Right hindlimb (tissue), 1 donor: ENCODE data around the gene DCANP1.
A peak's percentile ranks its signal among the peaks of the same experiment; 100 is the strongest.

Source experiments
- DNase-seq: peaks from one replicate; pipeline ENCODE4 v3.0.0-alpha.2; 2018

DCANP1 gene

GRCh38 chr5:135417083-135417482 is 30.1 kb downstream of the DCANP1 start:
- no peak for DNase-seq

GRCh38 chr5:135405082-135405481 is 42.1 kb downstream of the DCANP1 start:
- no peak for DNase-seq

- no peak for DNase-seq
These were observed 45.1 kb downstream of the DCANP1 start for GRCh38 chr5:135402031-135402430.

- DNase-seq: no peak
These were observed 46.3 kb downstream of the DCANP1 start for GRCh38 chr5:135400866-135401265.

GRCh38 chr5:135399794-135400542 is 47.2 kb downstream of the DCANP1 start:
- no peak for DNase-seq

GRCh38 chr5:135398855-135399793 is 48.0 kb downstream of the DCANP1 start, which contains the start of gene MACROH2A1:
Gene MACROH2A1 (minus strand): TSS chr5:135399231. CDS start chr5:135389093, 10,138 bp downstream.
- DNase-seq: peak; percentile 92

- DNase-seq: peak; percentile 51
These were observed 48.8 kb downstream of the DCANP1 start for GRCh38 chr5:135398160-135398854.

GRCh38 chr5:135397084-135397483 is 50.1 kb downstream of the DCANP1 start:
- DNase-seq: no peak

GRCh38 chr5:135396459-135397055 is 50.6 kb downstream of the DCANP1 start:
- DNase-seq: no peak

- no peak for DNase-seq
These were observed 51.3 kb downstream of the DCANP1 start for GRCh38 chr5:135395866-135396265.

- no peak for DNase-seq
These were observed 51.7 kb downstream of the DCANP1 start for GRCh38 chr5:135395451-135395850.
